Activated CD8-positive, alpha-beta T cell treated with anti-CD3 and anti-CD28 coated beads for 36 hours (primary cell): ENCODE measurements around the gene SYS1. TPM values are rescaled to one million over a fixed set of nuclear protein-coding genes. Genes with fewer than 3 reads are reported as not detected.

ENCODE experiments used
- ATAC-seq: fragments of 200-7000 bp; cut with Tn5 transposase; one replicate; pipeline ENCODE4 v1.10.0; 2021; ENCODE audit warnings: mild to moderate bottlenecking, moderate library complexity
- CTCF ChIA-PET: fragments of 350-600 bp; sonication (Branson Sonifier 250); formaldehyde crosslinking; loops from one replicate; lab custom pipeline; 2021; ENCODE audit warnings: antibody characterized with exemption; lab: Charles Lee
- POLR2A ChIA-PET: fragments of 350-600 bp; sonication (Branson Sonifier 250); formaldehyde crosslinking; loops from one replicate; lab custom pipeline; 2021; ENCODE audit warnings: antibody characterized with exemption; lab: Charles Lee
- DNase-seq: peaks from one replicate; pipeline ENCODE4 v3.0.0-alpha.2; 2020
- H3K27ac Mint-ChIP-seq: one replicate; pipeline ENCODE4 v1.8.0; 2021; ENCODE audit warnings: mild to moderate bottlenecking, mixed read lengths
- H3K27me3 Mint-ChIP-seq: one replicate; pipeline ENCODE4 v1.8.0; 2021; ENCODE audit warnings: mixed read lengths
- H3K36me3 Mint-ChIP-seq: one replicate; pipeline ENCODE4 v1.8.0; 2021; ENCODE audit warnings: low read depth, mixed read lengths
- H3K4me1 Mint-ChIP-seq: one replicate; pipeline ENCODE4 v1.8.0; 2021; ENCODE audit warnings: low read depth, mixed read lengths
- H3K4me3 Mint-ChIP-seq: one replicate; pipeline ENCODE4 v1.8.0; 2021; ENCODE audit warnings: mild to moderate bottlenecking, moderate library complexity, mixed read lengths
- H3K9me3 Mint-ChIP-seq: one replicate; pipeline ENCODE4 v1.8.0; 2021; ENCODE audit warnings: mixed read lengths
- intact Hi-C: fragments of 100-400 bp; cut with micrococcal nuclease; formaldehyde crosslinking; loops from one replicate; pipeline ENCODE4 v1.10.0; 2022
- total RNA-seq, 2 experiments: library from RNA; stranded (reverse); gene quantifications; one replicate each; pipeline ENCODE4 v1.2.3, GENCODE V29; 2021
- TF ChIP-seq, protein P1 (sequence below): fragments of 200-600 bp; IDR thresholded peaks from one replicate; pipeline ENCODE4 v1.8.0; 2022; ENCODE audit warnings: antibody characterized with exemption, mild to moderate bottlenecking

SYS1 gene
- total RNA-seq, result 10 to 100 TPM; 19.6 to 20.7 TPM

DNA sequence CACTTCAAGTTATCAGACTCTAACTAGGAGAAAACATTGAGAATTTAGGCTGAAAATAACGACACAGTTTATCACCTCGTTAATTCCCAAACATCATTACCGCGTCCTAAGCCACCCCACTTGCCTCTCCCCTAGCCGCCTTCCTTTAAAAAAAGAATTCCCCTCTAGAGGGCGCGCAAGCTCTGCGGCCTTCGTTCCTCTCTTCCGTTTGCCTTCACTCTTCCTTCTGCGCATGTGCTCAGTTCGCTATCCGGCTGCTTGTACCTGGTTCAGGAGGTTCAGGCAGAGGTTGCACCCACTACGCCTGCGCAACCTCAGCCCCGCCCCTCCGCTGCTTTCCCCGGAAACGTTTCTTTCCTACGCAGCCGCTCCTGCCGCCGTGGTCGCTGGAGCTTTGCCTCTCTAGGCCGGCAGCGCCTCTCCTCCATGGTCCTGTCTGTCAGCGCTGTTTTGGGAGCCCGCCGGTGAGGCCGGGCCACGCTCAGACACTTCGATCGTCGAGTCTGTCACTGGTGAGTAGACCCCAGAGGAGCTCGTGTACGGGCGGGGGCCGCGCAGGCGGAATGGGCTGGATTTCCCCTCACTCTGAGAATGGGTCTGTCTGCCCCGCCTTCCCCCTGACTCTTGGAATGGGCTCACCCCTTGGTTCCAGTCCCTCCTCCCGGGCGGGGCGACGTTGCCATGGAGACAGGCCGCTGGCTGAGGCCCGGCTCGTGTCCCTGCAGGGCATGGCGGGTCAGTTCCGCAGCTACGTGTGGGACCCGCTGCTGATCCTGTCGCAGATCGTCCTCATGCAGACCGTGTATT is at the start of gene SYS1:
TSS of gene SYS1 (plus strand) at position 353 of the 807 bp plus-strand sequence. CDS start at position 729, 376 bp downstream.
- H3K27ac Mint-ChIP-seq, result peak within 1 kb of the TSS; percentile 98
- DNase-seq (peak; percentile 98), ATAC-seq (peak; percentile 90)
- H3K4me3 Mint-ChIP-seq, result peak within 1 kb of the TSS; percentile 100
- POLR2A ChIA-PET, result interaction anchor here (0.6 to 4.2 kb wide), 17 partner anchors 10 to 574 kb away, joined by 3 to 35 read pairs (median 4); partner anchors contain the start of genes PIGT and SDC4
- no peaks in the 10 kb centered on the region for H3K9me3 Mint-ChIP-seq
- intact Hi-C loops, result loop anchor here (2.0 to 5.0 kb wide), 2 partner anchors 54 to 74 kb away; partner anchors contain the start of gene PIGT
- H3K36me3 Mint-ChIP-seq, result peaks cover 20% of the 10 kb centered on the region
- H3K4me1 Mint-ChIP-seq, result peaks cover 48% of the 10 kb centered on the region
- TF ChIP-seq, protein P1, sequence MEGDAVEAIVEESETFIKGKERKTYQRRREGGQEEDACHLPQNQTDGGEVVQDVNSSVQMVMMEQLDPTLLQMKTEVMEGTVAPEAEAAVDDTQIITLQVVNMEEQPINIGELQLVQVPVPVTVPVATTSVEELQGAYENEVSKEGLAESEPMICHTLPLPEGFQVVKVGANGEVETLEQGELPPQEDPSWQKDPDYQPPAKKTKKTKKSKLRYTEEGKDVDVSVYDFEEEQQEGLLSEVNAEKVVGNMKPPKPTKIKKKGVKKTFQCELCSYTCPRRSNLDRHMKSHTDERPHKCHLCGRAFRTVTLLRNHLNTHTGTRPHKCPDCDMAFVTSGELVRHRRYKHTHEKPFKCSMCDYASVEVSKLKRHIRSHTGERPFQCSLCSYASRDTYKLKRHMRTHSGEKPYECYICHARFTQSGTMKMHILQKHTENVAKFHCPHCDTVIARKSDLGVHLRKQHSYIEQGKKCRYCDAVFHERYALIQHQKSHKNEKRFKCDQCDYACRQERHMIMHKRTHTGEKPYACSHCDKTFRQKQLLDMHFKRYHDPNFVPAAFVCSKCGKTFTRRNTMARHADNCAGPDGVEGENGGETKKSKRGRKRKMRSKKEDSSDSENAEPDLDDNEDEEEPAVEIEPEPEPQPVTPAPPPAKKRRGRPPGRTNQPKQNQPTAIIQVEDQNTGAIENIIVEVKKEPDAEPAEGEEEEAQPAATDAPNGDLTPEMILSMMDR, result peak; percentile 89
- no peaks in the 10 kb centered on the region for H3K27me3 Mint-ChIP-seq
- CTCF ChIA-PET, result interaction anchor here (0.7 to 24.4 kb wide), 31 partner anchors 9 to 1146 kb away, joined by 3 to 549 read pairs (median 6); partner anchors contain the start of genes DBNDD2, PIGT, SDC4 and WFDC10A

DNA sequence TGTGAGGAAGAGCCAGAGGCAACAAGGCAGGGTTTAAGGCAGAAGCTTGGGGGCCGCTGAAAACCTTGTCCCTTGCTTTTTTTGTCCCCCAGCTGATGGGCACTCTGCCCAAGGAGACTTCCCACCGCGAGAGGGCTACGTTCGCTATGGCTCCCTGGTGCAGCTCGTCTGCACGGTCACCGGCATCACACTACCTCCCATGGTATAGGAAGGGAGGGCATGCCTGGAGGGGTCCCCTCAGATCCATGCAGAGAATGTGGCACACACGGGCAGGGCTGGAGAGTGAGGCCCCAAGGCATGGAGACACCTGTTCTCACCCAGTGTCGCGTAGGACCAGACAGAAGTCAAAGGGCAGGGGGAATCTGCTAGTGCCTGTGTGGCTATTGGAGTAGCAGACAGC is 49.0 kb upstream of the SYS1 start:
- Mint-ChIP-seq H3K27me3 (peaks cover 47% of the 10 kb centered on the region), H3K36me3 (no peaks in the 10 kb centered on the region), H3K9me3 (no peaks in the 10 kb centered on the region), H3K27ac (no peak overlapping the region), H3K4me1 (peaks cover 23% of the 10 kb centered on the region), H3K4me3 (no peak overlapping the region)
- ChIA-PET POLR2A (no interaction called here), CTCF (interaction anchor here (1.0 to 3.1 kb wide), 6 partner anchors 9 to 457 kb away, joined by 3 to 29 read pairs (median 3); partner anchors contain the start of gene PIGT)
- intact Hi-C loops, result loop anchor here (5.0 kb wide), 1 partner anchor 43 kb away; no protein-coding TSS in a partner anchor
- TF ChIP-seq, protein P1, result no peak
- no peak for ATAC-seq
- no peak for DNase-seq

DNA sequence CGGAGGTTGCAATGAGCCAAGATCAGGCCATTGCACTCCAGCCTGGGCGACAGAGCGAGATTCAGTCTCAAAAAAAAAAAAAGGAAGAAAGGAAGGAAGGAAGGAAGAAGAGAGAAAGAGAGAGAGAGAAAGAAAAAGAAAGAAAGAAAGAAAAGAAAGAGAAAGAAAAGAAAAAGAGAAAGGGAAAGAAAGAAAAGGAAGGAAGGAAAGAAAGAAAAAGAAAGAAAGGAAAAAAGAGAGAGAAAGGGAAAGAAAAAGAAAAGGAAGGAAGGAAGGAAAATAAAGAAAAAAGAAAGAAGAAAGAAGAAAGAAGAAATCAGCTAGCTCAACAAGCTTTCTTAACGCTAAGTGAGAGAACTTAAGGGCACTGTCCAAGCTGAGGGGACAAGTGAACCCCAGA is 47.3 kb upstream of the SYS1 start:
- H3K27ac Mint-ChIP-seq, result no peak overlapping the region
- ATAC-seq, result no peak
- H3K9me3 Mint-ChIP-seq, result no peaks in the 10 kb centered on the region
- no peaks in the 10 kb centered on the region for H3K36me3 Mint-ChIP-seq
- POLR2A ChIA-PET, result no interaction called here
- CTCF ChIA-PET, result interaction anchor here (0.8 to 8.4 kb wide), 8 partner anchors 13 to 455 kb away, joined by 3 to 40 read pairs (median 4); no protein-coding TSS in a partner anchor
- intact Hi-C loops, result no loop called here
- H3K4me3 Mint-ChIP-seq, result no peak overlapping the region
- TF ChIP-seq, protein P1, result no peak
- H3K27me3 Mint-ChIP-seq, result peaks cover 36% of the 10 kb centered on the region
- H3K4me1 Mint-ChIP-seq, result peaks cover 29% of the 10 kb centered on the region
- DNase-seq, result no peak

DNA sequence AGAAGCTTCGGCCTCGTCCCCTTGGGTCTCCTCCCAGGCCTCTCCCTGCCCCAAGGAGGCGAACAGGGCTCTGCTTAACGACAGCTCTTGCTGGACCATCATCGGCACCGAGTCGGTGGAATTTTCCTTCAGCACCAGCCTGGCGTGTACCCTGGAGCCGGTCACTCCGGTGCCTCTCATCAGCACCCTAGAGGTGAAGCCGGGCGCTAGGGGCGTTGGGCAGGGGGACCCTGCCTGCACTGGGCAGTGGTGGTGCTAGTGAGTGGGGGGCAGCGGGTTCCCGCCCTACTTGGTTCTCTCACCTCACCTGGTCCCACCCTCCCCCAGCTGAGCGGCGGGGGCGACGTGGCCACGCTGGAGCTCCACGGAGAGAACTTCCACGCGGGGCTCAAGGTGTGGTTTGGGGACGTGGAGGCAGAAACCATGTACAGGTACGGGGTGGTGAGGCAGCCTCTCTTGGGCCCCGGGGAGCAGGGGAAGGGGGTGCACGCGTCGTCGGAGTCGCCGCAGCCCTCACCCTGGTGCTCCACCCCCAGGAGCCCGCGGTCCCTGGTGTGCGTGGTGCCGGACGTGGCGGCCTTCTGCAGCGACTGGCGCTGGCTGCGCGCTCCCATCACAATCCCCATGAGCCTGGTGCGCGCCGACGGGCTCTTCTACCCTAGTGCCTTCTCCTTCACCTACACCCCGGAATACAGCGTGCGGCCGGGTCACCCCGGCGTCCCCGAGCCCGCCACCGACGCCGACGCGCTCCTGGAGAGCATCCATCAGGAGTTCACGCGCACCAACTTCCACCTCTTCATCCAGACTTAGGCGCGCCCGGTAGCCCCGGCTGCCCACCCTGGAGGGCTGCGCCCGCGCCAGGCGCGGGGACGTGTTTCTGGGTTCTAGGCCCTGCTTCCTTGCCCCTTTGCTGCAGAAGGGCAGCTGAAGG is 46.5 kb upstream of the SYS1 start:
- CTCF ChIA-PET, result interaction anchor here (0.7 to 8.4 kb wide), 10 partner anchors 14 to 454 kb away, joined by 3 to 40 read pairs (median 4); no protein-coding TSS in a partner anchor
- TF ChIP-seq, protein P1, result no peak
- Mint-ChIP-seq H3K27me3 (peaks cover 30% of the 10 kb centered on the region), H3K4me3 (no peak overlapping the region), H3K27ac (no peak overlapping the region), H3K36me3 (no peaks in the 10 kb centered on the region), H3K4me1 (peaks cover 33% of the 10 kb centered on the region), H3K9me3 (no peaks in the 10 kb centered on the region)
- intact Hi-C loops, result no loop called here
- ATAC-seq (no peak), DNase-seq (no peak)
- POLR2A ChIA-PET, result no interaction called here
